ENCODE results near the gene BAK1. TPM values are rescaled to one million over a fixed set of nuclear protein-coding genes. Genes with fewer than 3 reads are reported as not detected.
"Not testable (repeated sequence)": the region's sequence is repeated elsewhere in the genome, so short reads cannot be mapped to it uniquely, and the experiment has no call there.

Gene BAK1
- total RNA-seq, 1 donor from 2014 or later: 19.7 TPM

GRCh38 chr6:33557376-33557775, 22.7 kb downstream of the BAK1 start:
- Histone ChIP-seq H3K4me3 (no peak overlapping the region), H3K9me3 (replicated peaks) (no peaks in the 10 kb centered on the region), H3K4me1 (no peaks in the 10 kb centered on the region), H3K27ac (replicated peaks) (no peak overlapping the region), H3K36me3 (no peaks in the 10 kb centered on the region), H3K27me3 (ENCODE audit: low read depth) (no peaks in the 10 kb centered on the region)
- intact Hi-C loops (cut with micrococcal nuclease): no loop called here
- no peak for DNase-seq
- no peak for TF ChIP-seq CTCF (IDR thresholded peaks at IDR 0.05; ENCODE audit: borderline replicate concordance)

GRCh38 chr6:33552883-33553282, 27.2 kb downstream of the BAK1 start:
- H3K36me3 ChIP-seq; H3K9me3 ChIP-seq (replicated peaks); H3K27ac ChIP-seq (replicated peaks); H3K4me3 ChIP-seq; intact Hi-C loops (cut with micrococcal nuclease); H3K4me1 ChIP-seq; H3K27me3 ChIP-seq (ENCODE audit: low read depth); DNase-seq: not testable (repeated sequence)

- DNase-seq: no peak
- no peak for TF ChIP-seq CTCF (IDR thresholded peaks at IDR 0.05; ENCODE audit: borderline replicate concordance)
- Histone ChIP-seq H3K27ac (replicated peaks) (no peak overlapping the region), H3K4me3 (no peak overlapping the region), H3K27me3 (ENCODE audit: low read depth) (no peaks in the 10 kb centered on the region), H3K36me3 (no peaks in the 10 kb centered on the region), H3K9me3 (replicated peaks) (no peaks in the 10 kb centered on the region), H3K4me1 (no peaks in the 10 kb centered on the region)
- intact Hi-C loops (cut with micrococcal nuclease): no loop called here
Observed at GRCh38 chr6:33552252-33552651, 27.8 kb downstream of the BAK1 start.

- intact Hi-C loops (cut with micrococcal nuclease): no loop called here
- no peaks in the 10 kb centered on the region for H3K9me3 ChIP-seq (replicated peaks)
- H3K27ac ChIP-seq (replicated peaks): no peak overlapping the region
- TF ChIP-seq CTCF (IDR thresholded peaks at IDR 0.05; ENCODE audit: borderline replicate concordance): no peak
- no peaks in the 10 kb centered on the region for H3K36me3 ChIP-seq
- no peaks in the 10 kb centered on the region for H3K27me3 ChIP-seq (ENCODE audit: low read depth)
- DNase-seq: no peak
- no peak overlapping the region for H3K4me3 ChIP-seq
- no peaks in the 10 kb centered on the region for H3K4me1 ChIP-seq
Observed at GRCh38 chr6:33551538-33551937, 28.5 kb downstream of the BAK1 start.

- Histone ChIP-seq H3K4me1 (no peaks in the 10 kb centered on the region), H3K9me3 (replicated peaks) (no peaks in the 10 kb centered on the region), H3K4me3 (no peak overlapping the region), H3K27ac (replicated peaks) (no peak overlapping the region), H3K36me3 (no peaks in the 10 kb centered on the region), H3K27me3 (ENCODE audit: low read depth) (peaks cover 5% of the 10 kb centered on the region)
- TF ChIP-seq CTCF (IDR thresholded peaks at IDR 0.05; ENCODE audit: borderline replicate concordance): no peak
- DNase-seq: no peak
- intact Hi-C loops (cut with micrococcal nuclease): no loop called here
Observed at GRCh38 chr6:33549896-33550295, 30.2 kb downstream of the BAK1 start.

GRCh38 chr6:33549196-33549595, 30.9 kb downstream of the BAK1 start:
- no peak for TF ChIP-seq CTCF (IDR thresholded peaks at IDR 0.05; ENCODE audit: borderline replicate concordance)
- Histone ChIP-seq H3K4me3 (no peak overlapping the region), H3K27me3 (ENCODE audit: low read depth) (peaks cover 5% of the 10 kb centered on the region), H3K27ac (replicated peaks) (no peak overlapping the region), H3K4me1 (no peaks in the 10 kb centered on the region), H3K36me3 (no peaks in the 10 kb centered on the region), H3K9me3 (replicated peaks) (no peaks in the 10 kb centered on the region)
- DNase-seq: no peak
- intact Hi-C loops (cut with micrococcal nuclease): no loop called here

Measured in left ventricle myocardium inferior (tissue), 1 donor.